ENCODE data around the gene HOXA6. TPM values are rescaled to one million over a fixed set of nuclear protein-coding genes. Genes with fewer than 3 reads are reported as not detected.

Gene HOXA6
- total and polyA plus RNA-seq, 2 donors from 2014 or later = 1.1 to 22.0 TPM

- peaks cover 0 to 14% (median 10%) of the 10 kb centered on the region in 3 donors for H3K4me1 ChIP-seq (ENCODE audit: control insufficient read depth in 2 of 3, insufficient read depth in 2 of 3, low read depth in 1 of 3, low read length in 3 of 3)
- H3K9me3 ChIP-seq (ENCODE audit: control insufficient read depth in 2 of 3, insufficient read depth in 1 of 3, low read length in 3 of 3) = no peaks in the 10 kb centered on the region
- TF ChIP-seq, protein P1, sequence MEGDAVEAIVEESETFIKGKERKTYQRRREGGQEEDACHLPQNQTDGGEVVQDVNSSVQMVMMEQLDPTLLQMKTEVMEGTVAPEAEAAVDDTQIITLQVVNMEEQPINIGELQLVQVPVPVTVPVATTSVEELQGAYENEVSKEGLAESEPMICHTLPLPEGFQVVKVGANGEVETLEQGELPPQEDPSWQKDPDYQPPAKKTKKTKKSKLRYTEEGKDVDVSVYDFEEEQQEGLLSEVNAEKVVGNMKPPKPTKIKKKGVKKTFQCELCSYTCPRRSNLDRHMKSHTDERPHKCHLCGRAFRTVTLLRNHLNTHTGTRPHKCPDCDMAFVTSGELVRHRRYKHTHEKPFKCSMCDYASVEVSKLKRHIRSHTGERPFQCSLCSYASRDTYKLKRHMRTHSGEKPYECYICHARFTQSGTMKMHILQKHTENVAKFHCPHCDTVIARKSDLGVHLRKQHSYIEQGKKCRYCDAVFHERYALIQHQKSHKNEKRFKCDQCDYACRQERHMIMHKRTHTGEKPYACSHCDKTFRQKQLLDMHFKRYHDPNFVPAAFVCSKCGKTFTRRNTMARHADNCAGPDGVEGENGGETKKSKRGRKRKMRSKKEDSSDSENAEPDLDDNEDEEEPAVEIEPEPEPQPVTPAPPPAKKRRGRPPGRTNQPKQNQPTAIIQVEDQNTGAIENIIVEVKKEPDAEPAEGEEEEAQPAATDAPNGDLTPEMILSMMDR (IDR thresholded peaks at IDR 0.05; ENCODE audit: borderline replicate concordance, extremely low read depth, insufficient read depth) = no peak
- no peaks in the 10 kb centered on the region for H3K27me3 ChIP-seq (ENCODE audit: control insufficient read depth, insufficient read depth, low read length)
- FAIRE-seq (no peak), DNase-seq (peak in 3 of 5 donors; percentile 48 to 76 (median 64))
- H3K9ac ChIP-seq (ENCODE audit: low read length in 3 of 3) = peak overlapping the region; percentile 5 to 73 (median 48)
- H3K27ac ChIP-seq (ENCODE audit: low read depth in 2 of 2, low read length in 2 of 2) = peak overlapping the region; percentile 97 to 98
- intact Hi-C loops (cut with DNase I) = no loop called here
- H3K36me3 ChIP-seq (ENCODE audit: control insufficient read depth in 2 of 3, insufficient read depth in 3 of 3, low read length in 3 of 3) = peaks cover 2 to 12% (median 7%) of the 10 kb centered on the region in 3 donors
- H3K4me3 ChIP-seq (ENCODE audit: low read length in 3 of 3) = peak overlapping the region in 1 of 3 donors; percentile 83
These were observed 2.2 kb downstream of the HOXA6 start for GRCh38 chr7:27145165-27145913.

GRCh38 chr7:27144781-27145164 is 2.8 kb downstream of the HOXA6 start:
- DNase-seq = peak in 3 of 5 donors; percentile 26 to 73 (median 64)
- TF ChIP-seq, protein P1 (IDR thresholded peaks at IDR 0.05; ENCODE audit: borderline replicate concordance, extremely low read depth, insufficient read depth) = no peak
- intact Hi-C loops (cut with DNase I) = no loop called here
- Histone ChIP-seq H3K4me1 (ENCODE audit: control insufficient read depth in 2 of 3, insufficient read depth in 2 of 3, low read depth in 1 of 3, low read length in 3 of 3) (peaks cover 0 to 14% (median 10%) of the 10 kb centered on the region in 3 donors), H3K9ac (ENCODE audit: low read length in 3 of 3) (peak overlapping the region in 2 of 3 donors; percentile 48 to 97), H3K27ac (ENCODE audit: low read depth in 2 of 2, low read length in 2 of 2) (peak overlapping the region; percentile 97), H3K36me3 (ENCODE audit: control insufficient read depth in 2 of 3, insufficient read depth in 3 of 3, low read length in 3 of 3) (peaks cover 2 to 12% (median 7%) of the 10 kb centered on the region in 3 donors), H3K27me3 (ENCODE audit: control insufficient read depth, insufficient read depth, low read length) (no peaks in the 10 kb centered on the region), H3K9me3 (ENCODE audit: control insufficient read depth in 2 of 3, insufficient read depth in 1 of 3, low read length in 3 of 3) (no peaks in the 10 kb centered on the region), H3K4me3 (ENCODE audit: low read length in 3 of 3) (peak overlapping the region in 1 of 3 donors; percentile 83)
- no peak for FAIRE-seq

GRCh38 chr7:27143950-27144780 is 3.4 kb downstream of the HOXA6 start:
- H3K27ac ChIP-seq (ENCODE audit: low read depth in 2 of 2, low read length in 2 of 2) = peak overlapping the region; percentile 97
- H3K27me3 ChIP-seq (ENCODE audit: control insufficient read depth, insufficient read depth, low read length) = no peaks in the 10 kb centered on the region
- TF ChIP-seq, protein P1 (IDR thresholded peaks at IDR 0.05; ENCODE audit: borderline replicate concordance, extremely low read depth, insufficient read depth) = no peak
- intact Hi-C loops (cut with DNase I) = no loop called here
- peak overlapping the region; percentile 20 to 83 (median 33) for H3K4me3 ChIP-seq (ENCODE audit: low read length in 3 of 3)
- H3K9me3 ChIP-seq (ENCODE audit: control insufficient read depth in 2 of 3, insufficient read depth in 1 of 3, low read length in 3 of 3) = no peaks in the 10 kb centered on the region
- peak overlapping the region in 2 of 3 donors; percentile 22 to 97 for H3K9ac ChIP-seq (ENCODE audit: low read length in 3 of 3)
- peaks cover 0 to 14% (median 9%) of the 10 kb centered on the region in 3 donors for H3K4me1 ChIP-seq (ENCODE audit: control insufficient read depth in 2 of 3, insufficient read depth in 2 of 3, low read depth in 1 of 3, low read length in 3 of 3)
- peak in 2 of 5 donors; percentile 23 to 48 for DNase-seq
- H3K36me3 ChIP-seq (ENCODE audit: control insufficient read depth in 2 of 3, insufficient read depth in 3 of 3, low read length in 3 of 3) = peaks cover 2 to 12% (median 7%) of the 10 kb centered on the region in 3 donors
- no peak for FAIRE-seq

All from kidney (tissue), 14 donors.